Measurements from ENCODE around the gene FAM53B.

- TF ChIP-seq CTCF (IDR thresholded peaks at IDR 0.05; ENCODE audit: low read length) (no peak), EZH2phosphoT487 (IDR thresholded peaks at IDR 0.05; ENCODE audit: low read length) (no peak)
Measured at GRCh38 chr10:124678557-124679240, 65.5 kb downstream of the FAM53B start.

Data from MM.1S (cell line).